RPMI7951 (cell line): ENCODE data around the gene MAML3. TPM values are rescaled to one million over a fixed set of nuclear protein-coding genes. Genes with fewer than 3 reads are reported as not detected.
A peak's percentile ranks its signal among the peaks of the same experiment; 100 is the strongest.

Source experiments
- DNase-seq: peaks from one replicate; pipeline ENCODE4 v3.0.0-alpha.2; 2012; ENCODE audit warnings: low read depth
- total RNA-seq: library from RNA; depleted of rRNA; stranded (reverse); fragments of >200 nt; shearing (Covaris generic); gene quantifications from 2 replicates; pipeline ENCODE4 v1.2.3, GENCODE V29; 2014

The MAML3 gene
- total RNA-seq, 1 experiment from 2014 or later = 3.2 TPM

DNA sequence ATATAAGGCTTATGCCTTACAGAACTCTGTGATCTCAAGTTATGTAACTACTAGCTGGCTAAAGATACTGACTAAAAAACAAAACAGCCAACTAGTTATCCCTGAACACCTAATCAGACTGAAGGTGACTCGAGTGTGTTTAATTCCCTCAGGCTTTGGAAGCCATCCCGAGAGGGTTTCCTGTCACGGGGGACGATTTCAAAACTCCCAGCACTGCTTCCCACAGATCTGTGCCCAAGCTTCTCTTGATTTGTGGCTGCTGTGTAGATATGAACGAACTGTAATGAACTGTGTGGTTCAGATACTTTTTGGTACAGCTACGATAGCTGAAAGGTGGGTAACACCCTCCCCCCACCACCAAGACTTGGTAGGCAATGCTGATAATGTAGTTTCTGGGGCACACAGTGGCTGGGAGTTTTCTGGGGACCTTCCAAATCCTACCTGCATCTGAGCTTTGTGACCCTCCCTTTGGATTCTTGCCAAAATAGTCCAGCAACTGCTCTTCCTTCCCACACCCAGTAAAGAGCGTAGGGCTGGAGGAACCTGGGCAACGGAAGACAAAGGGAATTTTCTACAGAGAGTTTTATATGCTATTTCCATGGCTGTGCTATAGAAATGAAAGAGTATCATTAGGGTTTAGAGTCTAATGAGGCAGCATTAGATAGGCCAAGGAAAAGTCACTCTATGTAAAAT, 339.5 kb downstream of the MAML3 start:
- peak; percentile 71 for DNase-seq

DNA sequence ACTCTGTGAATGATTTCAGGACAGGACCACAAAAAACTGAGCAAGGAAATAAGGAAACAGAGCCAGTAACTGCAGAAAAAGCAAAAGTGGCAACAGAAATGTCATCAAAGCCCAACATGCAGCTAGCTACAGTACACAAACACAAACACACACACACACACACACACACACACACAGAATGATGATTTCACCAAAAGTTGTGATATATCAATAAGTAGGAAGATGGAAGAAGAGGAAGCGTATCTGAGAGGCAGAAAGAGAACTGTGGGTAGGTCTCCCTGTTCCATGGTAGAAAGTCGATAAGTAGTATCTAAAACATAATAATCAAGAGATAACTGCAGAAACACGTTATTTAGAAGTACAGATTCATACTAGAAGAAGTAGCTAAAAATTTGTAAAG, 340.1 kb downstream of the MAML3 start:
- DNase-seq = no peak

DNA sequence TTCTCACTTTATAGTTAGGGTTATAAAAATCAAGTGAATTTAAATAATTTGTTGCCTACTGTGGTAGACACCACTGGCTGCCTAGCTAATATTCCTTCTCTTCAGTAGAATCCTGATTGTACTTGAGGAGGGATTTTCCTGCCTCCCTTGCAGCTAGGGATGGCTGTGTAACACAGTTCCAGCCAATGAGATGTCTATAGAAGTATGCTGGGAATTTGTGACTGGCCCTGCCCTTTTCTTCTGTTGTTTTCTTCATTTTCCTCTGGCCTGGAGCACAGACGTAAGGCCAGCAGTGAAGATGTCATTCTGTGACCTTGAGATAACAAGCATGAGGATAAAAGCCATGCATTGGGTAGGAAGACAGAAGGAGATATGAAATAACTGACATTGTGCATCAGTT, 343.3 kb downstream of the MAML3 start:
- DNase-seq = no peak

DNA sequence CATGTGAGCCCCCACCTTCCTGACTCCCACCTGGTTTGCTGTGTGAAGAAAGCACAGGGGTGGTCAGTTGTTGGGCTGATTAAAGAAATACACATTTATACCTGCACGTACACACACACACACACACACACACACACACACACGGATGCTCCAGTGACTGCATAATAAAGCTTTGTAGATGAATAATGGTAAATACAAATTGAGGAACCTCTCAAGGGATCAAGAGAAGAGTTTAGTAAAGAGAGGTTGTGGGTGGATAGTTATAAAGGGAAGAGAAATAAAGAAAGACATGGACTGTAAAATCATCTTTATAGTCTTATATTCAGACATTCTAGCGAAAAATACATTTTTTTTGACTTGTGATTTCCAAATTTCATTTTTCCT, 344.2 kb downstream of the MAML3 start:
- no peak for DNase-seq

DNA sequence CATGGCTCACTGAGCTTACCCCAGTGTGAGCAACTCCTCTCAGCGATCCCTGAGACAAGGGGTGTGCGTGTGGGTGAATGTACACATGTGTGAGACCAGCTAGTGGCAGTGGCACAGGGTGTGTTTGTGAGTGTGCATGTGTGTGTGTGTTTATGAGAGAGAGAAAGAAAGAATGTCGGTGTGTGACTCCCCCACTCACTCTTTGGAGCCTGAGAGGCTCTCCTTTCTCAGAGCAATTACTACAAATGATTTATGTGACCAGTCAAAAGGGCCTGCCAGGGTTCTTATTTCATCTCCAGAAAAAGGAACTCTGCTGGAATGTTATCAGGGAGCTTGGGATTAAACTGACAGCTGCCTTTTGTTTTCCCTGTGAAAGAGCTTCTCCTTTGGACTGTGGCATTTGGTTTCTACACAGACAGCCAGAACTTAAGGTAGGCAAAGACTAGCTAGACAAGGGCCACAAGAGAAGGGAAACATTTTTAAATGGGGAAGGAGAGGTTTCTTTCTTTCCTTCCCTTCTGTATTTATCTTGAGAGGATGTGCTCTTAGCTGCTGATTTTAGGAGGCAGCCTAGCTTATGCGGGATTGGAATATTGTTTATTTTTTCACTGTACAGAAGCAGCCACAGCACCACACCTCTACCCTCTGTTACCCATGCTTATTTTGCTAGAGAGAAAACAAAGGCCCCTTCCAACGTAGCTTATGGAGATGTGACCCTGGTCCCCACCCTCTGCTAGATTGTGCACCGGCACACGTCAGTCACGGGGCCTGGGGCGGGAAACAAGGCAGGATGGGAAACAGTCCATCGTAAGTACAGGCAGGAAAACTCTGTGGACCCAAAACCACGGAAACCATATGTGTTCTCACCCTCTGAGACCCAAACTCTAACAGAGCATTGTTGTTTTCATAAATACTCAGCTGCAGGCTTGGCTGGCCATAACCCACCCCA, 344.9 kb downstream of the MAML3 start:
- no peak for DNase-seq

DNA sequence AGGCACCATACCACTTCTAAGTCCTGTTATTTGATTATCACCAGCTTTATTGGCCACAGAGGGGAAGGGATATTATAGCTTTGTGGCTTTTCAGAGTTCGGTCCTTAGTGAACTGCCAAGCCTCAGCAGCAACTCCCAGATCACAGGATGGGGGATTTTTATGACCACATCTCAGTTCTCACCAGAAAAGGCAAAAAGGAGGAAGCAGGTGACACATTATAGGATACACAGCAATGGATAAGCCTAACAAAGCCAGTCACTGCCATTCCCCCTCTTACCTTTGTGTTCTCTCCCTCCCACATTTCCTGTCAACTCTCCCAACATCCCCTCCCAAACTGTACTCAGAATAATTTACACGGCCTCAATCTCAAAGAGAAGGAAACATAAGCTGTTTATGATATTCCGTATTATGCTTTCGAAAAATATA, 345.6 kb downstream of the MAML3 start:
- DNase-seq = no peak

DNA sequence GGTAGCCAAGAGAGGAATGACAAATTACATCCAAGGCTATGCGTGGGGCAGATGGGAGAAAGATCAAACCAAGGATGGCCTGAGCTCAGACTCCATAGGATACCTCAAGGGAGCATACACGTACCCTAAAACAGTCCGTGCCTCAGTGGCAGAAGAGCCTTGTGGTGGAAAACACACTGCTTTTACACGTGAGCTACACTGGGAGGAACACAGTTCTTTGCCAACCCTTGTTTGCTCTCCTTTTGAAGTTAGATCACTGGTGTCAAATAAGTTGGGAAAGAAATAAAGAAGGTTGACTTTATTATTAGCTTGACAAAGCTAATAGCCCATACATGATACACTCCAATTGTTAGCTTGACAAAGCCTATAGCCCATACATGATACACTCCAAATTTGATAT, 346.5 kb downstream of the MAML3 start:
- DNase-seq = no peak

DNA sequence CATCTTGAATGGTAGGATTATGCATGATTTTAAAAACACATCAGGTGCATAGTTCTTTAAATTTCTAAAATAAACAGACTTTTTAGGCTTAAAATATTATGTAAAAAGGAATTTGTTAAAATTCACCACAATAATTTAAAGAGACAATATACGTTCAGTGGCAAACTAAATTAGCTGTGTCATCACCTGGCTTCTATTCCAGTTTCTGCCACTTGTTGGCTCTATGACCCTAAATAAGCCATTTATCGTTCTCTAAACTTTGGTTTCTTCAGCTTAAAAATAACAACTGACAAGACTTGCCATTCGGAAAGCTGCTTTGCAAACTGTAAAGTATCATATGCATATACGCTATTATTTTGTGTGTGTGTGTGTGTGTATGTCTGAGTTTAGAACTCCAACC, 347.1 kb downstream of the MAML3 start:
- DNase-seq = no peak

DNA sequence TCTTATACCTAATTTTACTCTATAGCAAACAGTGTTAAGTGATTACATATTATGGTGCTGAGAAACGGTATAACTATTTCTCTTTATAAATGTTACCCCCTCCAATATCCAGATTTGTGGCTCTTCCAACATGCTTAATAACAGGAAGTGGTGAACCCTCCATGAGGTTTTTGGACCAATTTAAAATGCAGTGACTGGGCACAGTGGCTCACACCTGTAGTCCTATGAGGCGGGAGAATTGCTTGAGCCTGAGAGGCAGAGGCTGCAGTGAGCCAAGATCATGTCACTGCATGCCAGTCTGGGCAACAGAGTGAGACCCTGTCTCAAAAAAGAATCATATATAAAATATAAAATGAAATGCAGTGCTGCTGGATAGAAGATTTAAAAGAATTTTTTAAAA, 351.1 kb downstream of the MAML3 start:
- DNase-seq = no peak

DNA sequence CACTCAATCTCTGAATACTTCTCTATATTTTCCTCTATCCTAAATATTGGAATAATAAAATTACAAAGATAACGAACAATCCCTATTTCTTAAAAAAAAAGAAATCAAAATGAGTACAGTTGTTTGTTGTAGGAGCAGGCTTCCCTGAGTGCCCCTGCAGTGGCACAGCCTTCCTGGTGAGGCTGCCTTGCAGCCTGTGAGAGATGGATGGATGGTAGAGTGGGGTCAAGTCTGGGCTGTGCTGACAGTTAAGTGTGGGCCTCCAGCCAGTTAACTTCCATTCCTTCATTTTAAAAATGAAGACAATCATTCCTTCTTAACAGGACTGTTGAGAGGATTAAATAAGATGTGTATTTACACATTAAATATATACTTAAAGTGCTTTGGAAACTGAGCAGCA, 351.5 kb downstream of the MAML3 start:
- no peak for DNase-seq

DNA sequence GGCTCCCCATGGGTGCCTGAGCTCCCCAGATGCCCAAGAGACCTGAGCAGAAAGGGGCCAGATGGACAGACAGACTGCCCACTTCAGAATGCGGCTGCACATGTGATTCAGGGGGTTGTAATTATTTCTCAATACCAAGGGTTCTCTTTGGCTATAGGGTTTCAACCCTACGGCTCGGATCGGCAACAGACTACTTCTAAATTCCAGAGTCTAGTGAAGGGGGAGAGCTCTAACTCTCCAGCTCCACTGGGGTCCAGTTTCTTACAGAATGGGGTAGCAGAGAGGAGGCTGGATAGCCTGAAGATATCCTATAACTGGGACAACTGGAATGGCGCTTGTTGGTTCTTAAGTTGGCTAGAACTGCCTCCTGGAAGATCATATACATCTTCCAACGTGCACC, 352.1 kb downstream of the MAML3 start:
- DNase-seq = no peak

DNA sequence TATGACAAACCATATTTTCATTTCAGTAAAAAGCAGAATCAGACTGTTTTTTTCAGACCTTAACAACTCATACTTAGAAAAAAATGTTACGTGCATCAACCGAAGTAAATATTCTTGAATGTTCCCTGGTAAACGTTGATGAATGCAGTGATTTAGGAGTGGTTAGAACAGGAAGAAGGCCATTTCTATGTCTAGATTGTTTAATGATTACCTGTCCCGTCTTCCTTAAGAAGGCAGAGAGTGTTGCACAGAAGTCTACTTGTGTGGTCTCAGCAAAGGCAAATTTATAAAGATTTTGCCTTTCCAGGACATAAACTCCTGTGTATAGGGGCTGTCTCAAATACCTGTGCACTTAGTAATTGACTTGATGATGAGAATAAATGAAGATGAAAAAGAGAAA, 353.9 kb downstream of the MAML3 start:
- no peak for DNase-seq

DNA sequence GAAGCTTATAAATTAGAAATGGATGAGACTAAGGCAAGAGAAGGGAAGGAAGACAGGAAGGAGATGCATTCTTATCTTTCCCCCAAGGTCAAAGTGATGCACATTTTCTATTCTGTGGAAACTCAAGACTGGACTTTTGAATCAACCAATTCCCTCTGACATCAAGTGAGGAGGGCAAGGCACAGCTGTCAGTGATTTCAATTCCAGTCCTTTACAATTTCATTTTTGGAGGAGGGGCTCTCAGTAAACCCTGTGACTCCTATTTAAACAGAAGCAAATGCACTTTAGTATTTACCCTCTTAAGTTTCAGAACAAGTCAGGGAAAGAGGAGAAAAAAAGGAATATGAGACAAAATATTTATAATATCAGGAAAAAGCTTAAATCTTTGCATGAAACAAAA, 354.4 kb downstream of the MAML3 start:
- DNase-seq = no peak

DNA sequence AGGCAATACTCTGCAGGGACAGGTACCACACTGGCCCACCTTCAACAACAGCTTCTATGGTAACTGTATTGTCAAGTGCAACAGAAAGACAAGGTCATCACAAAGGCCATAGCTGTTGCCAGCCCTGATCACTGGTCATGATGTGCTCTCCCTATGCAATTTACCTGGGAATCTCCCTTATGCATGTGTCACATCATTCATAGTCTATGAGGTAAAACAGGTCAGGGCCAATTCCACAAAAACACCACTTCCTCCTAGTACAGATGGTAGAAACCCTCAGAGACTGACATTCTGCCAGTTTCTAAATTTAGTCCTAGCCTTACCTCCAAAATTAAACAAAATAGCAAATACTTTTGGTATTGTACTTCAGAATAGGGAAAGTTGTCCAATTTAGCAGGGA, 355.5 kb downstream of the MAML3 start:
- DNase-seq = no peak

DNA sequence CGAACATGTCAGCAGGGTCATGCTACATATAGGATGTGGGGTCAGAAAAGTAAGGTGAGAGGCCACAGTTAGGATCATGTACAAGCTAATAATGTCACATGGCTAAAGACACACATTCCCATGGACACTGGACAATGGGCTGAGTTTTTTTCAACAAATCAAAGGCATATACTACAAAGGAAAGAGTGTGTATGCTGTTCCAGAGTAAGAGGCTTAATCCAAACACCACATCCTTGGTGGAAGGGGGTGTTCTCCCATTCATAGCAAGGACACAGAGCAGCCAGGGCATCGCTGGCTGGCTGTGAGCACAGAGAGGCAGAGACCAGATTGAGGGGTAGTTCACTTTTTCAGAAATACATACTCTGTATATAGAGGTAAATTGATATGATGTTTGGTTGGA, 356.7 kb downstream of the MAML3 start:
- no peak for DNase-seq

DNA sequence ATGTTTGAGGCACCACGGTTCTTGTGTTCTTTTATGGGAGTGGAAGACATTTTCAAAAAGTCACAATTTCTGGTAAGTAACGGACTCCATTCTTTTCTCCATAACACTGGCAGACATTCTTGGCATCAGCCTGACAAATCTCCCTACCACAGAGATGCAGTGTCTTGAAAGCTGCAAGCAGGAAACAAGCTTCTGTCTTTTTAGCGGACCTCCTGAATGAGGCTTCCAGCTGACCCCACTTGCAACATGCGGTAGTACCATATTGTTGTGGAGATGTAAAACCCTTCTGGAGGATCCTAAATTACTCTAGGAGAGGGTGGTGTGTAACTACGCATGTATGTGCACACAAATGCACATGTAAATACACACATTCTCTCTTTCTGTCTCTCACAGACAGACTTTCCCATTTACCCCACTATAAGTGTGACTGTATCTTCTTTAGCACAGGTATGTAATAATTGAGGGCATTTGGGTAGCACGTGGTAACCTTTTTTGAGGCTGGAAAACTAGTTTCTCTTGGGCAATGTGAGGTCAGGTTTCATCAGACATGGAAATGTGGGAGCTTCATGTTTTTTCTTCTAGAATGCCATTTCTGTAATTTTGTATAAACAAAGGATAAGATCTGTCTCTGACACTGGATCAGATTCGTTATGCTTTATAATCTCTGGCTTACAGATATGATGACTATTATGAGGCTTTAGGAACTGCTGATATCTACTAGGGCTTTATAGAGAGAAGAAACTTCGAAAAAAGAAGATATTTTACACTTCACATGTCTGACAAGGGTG, 358.3 kb downstream of the MAML3 start:
- DNase-seq = peak; percentile 23

DNA sequence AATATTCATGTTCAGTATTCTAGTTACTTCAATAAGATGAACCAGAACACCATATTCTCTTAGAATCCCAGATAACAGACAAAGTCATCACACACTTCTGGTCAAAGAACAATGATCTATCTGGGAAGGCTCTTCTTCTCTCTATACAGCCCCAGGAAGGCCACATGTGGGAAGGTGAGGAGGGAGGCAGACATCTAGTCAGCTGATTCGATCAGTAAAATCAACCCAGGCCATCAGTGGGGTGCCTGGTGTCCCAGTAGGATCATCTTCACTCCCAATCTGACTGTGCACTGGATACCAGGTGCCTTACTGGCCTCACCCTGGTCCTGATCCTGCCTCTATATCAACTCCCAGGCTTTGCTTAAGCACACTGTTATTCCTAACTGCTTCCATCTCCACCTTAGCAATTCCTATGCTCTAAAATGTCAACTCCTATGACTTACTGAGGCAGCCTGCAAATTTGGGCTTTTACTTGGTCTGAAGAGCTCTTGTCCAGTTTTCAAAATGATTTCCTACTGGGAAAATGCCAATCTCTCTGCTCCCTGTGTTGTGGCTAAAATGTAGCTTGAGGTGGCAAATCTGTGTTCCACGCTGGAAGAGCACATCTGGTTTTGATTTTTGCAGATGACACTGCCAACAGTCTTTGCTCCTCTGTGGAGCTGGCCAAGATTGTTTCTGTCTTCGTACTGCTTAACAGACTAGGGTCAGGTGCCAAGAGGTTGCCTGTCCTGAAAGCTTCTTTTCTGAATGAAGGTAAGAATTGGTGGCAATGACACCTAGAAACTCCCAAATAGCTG, 359.6 kb downstream of the MAML3 start:
- DNase-seq = peak; percentile 91

DNA sequence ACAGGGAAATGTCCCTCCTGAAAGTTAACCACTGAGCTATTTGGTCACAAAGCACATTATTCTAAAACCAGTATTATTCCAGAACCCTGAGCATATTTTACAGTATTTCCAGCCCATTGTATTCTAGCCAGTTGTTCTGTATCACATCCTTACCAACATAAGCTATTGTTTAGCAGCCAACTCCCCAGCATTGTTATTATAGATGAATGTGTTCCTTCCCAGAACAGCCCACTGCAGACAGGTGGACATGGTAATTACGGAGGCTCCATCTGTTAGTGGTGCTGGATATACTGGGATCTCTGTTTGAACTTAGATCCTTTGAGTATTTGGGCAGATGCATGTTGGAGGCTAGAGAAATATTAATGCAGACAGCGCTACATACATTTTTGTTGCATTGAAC, 362.3 kb downstream of the MAML3 start:
- no peak for DNase-seq

DNA sequence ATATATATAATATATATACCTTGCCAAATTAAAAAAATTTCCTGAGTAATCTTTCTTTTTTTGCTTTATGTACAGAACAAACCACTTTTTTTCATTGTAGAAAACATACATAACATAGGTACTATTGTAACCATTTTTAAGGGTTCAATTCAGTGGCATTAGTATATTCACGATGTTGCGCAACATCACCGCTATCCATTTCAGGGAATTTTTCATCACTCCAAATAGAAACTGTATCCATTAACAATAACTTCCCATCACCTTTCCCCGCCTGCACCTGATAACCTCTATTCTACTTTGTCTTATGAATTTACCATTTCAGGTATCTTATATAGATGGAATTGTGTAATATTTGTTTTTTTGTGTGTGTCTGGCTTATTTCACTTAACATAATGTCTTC, 363.7 kb downstream of the MAML3 start:
- no peak for DNase-seq

DNA sequence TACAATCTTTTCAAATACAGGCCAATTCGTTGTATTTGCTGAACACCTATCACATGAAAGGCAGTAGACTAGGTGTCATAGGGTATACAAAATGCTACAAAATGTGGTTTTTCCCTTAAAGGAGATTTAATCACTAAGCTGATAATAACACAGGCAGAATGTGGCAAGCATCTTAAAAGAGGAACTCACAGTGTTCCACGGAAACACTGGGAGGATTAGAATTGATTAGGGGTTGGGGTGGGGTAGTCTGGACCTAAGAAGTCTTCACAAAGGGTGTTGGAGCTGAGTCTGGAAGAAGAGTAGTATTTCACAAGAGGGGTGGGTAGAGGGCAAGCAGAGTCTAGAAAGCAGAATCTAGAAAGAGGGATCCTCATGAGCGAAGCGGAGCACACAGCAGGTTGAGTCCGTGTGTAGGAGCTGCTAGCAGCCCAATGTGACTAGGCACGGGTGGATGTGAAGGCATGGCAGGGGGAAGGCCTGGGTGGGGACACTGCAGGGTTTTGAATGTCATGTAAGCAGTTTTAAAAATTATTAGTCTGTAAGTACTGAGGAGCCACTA, 364.8 kb downstream of the MAML3 start:
- no peak for DNase-seq
